HUES6 (cell line): ENCODE measurements around the gene PTPRD.

ENCODE experiments used
- H3K27ac ChIP-seq: 2 replicates; pipeline ENCODE4 v1.7.0; 2013; ENCODE audit warnings: low read depth, mild to moderate bottlenecking, low read length, inconsistent platforms
- H3K27me3 ChIP-seq: 2 replicates; pipeline ENCODE4 v1.6.1; 2013; ENCODE audit warnings: low read length; ENCODE audit not compliant: control insufficient read depth, insufficient read depth
- H3K36me3 ChIP-seq: 2 replicates; pipeline ENCODE4 v1.6.1; 2013; ENCODE audit warnings: low read length; ENCODE audit not compliant: control insufficient read depth, insufficient read depth
- H3K4me1 ChIP-seq: 2 replicates; pipeline ENCODE4 v1.6.1; 2013; ENCODE audit warnings: low read length; ENCODE audit not compliant: control insufficient read depth, insufficient read depth
- H3K4me3 ChIP-seq: 2 replicates; pipeline ENCODE4 v1.5.1; 2013; ENCODE audit warnings: low read depth, low read length
- H3K9ac ChIP-seq: one replicate; pipeline ENCODE4 v1.6.1; 2013; ENCODE audit warnings: mild to moderate bottlenecking, low read length
- H3K9me3 ChIP-seq: 2 replicates; pipeline ENCODE4 v1.6.1; 2013; ENCODE audit warnings: low read depth, low read length; ENCODE audit not compliant: control insufficient read depth, insufficient read depth

PTPRD gene

DNA sequence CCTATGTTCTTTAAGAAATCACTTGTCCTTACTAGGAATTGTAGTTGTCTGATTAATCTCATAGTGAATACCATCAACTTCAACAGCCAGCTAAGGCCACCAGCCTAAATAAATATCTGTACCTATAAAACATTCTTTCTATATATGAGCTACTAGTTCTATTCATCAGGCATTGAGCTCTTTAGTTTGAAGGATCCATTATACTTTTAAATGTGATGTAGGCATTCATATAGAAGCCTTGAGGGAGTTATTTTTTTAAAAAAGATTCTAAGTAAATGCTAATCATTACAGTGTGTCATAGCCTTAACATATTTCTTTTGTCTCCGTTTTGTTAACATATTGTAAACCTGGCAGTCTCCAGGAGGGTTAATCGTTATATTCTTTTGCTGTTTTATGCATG is 838.3 kb downstream of the PTPRD start:
- Histone ChIP-seq H3K9me3 (no peaks in the 10 kb centered on the region), H3K27ac (no peak overlapping the region), H3K27me3 (no peaks in the 10 kb centered on the region), H3K9ac (no peak overlapping the region), H3K4me1 (no peaks in the 10 kb centered on the region), H3K36me3 (no peaks in the 10 kb centered on the region), H3K4me3 (no peak overlapping the region)

DNA sequence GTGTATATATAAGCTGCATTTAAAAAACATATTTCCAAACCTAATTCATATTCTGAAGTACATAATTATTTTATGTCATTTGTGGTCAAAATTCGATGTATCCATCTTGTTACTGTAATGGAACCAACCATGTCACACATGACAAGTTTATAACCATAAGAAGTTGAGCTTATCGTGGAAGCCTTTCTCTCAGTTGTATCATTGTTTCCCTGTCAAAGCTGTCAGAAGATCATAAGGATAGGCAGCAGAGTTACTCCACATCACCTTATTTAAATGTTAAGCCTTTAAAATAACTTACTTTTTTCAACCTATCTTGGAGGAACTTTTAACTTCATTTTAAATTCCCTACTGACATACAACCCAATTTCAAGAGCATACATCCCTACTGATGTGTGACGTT is 841.5 kb downstream of the PTPRD start:
- H3K4me1 ChIP-seq = no peaks in the 10 kb centered on the region
- H3K9me3 ChIP-seq = no peaks in the 10 kb centered on the region
- H3K27ac ChIP-seq = no peak overlapping the region
- H3K9ac ChIP-seq = no peak overlapping the region
- H3K36me3 ChIP-seq = no peaks in the 10 kb centered on the region
- no peak overlapping the region for H3K4me3 ChIP-seq
- H3K27me3 ChIP-seq = no peaks in the 10 kb centered on the region

DNA sequence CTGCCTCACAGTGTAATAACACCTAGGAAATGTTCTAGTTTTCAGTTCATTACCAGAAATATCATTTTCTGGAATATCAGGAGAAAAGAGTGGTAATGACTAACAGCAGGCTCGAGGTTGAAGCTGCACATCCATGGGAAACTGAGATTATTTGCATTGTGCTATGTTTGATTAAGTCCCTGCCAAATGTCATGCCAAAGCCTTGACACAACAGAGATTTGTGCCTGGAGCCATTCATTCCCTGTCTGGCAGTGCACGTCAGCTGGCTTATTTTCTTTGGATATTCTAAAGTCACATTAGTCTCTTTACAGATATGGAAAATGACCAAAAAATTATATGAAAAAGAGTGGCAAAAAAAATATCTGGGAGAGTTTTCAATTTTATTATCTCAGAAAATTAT is 848.0 kb downstream of the PTPRD start:
- Histone ChIP-seq H3K27me3 (no peaks in the 10 kb centered on the region), H3K4me3 (no peak overlapping the region), H3K9ac (no peak overlapping the region), H3K27ac (no peak overlapping the region), H3K9me3 (no peaks in the 10 kb centered on the region), H3K4me1 (no peaks in the 10 kb centered on the region), H3K36me3 (no peaks in the 10 kb centered on the region)

GRCh38 chr9:9754186-9754585 is 858.6 kb downstream of the PTPRD start:
- Histone ChIP-seq H3K27me3 (no peaks in the 10 kb centered on the region), H3K27ac (no peak overlapping the region)

GRCh38 chr9:9753266-9753665 is 859.5 kb downstream of the PTPRD start:
- Histone ChIP-seq H3K4me1 (no peaks in the 10 kb centered on the region; the same call in 1 of the 2 replicates), H3K9ac (no peak overlapping the region), H3K4me3 (no peak overlapping the region), H3K27ac (no peak overlapping the region), H3K27me3 (no peaks in the 10 kb centered on the region), H3K36me3 (no peaks in the 10 kb centered on the region), H3K9me3 (no peaks in the 10 kb centered on the region)

More at GRCh38 chr9:9754186-9754585, 858.6 kb downstream of the PTPRD start:
- Histone ChIP-seq H3K9ac (no peak overlapping the region), H3K36me3 (no peaks in the 10 kb centered on the region), H3K4me3 (no peak overlapping the region), H3K4me1 (no peaks in the 10 kb centered on the region; the same call in 1 of the 2 replicates), H3K9me3 (no peaks in the 10 kb centered on the region)

DNA sequence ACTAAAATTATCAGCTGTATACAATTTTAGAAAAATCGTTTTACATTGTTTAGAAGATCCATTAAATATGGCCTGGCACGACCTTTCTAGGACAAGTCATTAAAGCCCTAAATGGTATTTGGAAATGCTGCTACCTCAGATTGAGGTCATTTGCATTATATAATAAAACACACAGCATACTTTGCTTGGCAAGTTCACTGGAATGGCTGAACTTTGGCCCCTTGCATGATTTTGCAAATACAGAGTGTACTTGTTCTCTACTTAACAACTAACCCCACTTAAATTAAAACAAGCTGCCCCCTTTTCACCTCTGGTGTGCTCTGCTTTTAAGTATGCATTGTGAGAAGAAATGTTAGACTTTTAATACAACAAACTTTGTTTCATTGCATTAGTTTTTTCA is 860.1 kb downstream of the PTPRD start:
- Histone ChIP-seq H3K36me3 (no peaks in the 10 kb centered on the region), H3K4me3 (no peak overlapping the region), H3K27ac (no peak overlapping the region), H3K4me1 (no peaks in the 10 kb centered on the region; the same call in 1 of the 2 replicates), H3K9ac (no peak overlapping the region), H3K9me3 (no peaks in the 10 kb centered on the region), H3K27me3 (no peaks in the 10 kb centered on the region)

DNA sequence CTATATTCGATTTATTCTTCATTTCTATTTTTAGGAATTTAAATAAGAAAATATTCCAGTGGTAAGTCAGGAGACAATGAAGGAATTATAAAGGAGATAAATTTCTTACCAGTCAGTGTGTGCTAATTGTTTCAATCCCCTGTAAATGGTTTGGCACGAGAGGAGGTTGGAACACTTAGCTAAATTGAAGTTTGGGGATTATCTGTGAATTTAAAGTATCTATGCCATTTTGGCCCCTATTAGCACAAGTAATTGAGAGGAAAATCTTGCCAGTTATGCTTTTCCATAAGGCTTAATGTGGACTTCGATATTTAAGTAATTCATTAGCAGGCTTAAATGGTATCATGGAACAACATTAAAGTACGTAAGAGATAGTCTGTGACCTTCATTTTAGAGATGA is 860.8 kb downstream of the PTPRD start:
- H3K36me3 ChIP-seq = no peaks in the 10 kb centered on the region
- no peaks in the 10 kb centered on the region; the same call in 1 of the 2 replicates for H3K4me1 ChIP-seq
- no peaks in the 10 kb centered on the region for H3K9me3 ChIP-seq
- H3K27ac ChIP-seq = no peak overlapping the region
- H3K9ac ChIP-seq = no peak overlapping the region
- H3K4me3 ChIP-seq = no peak overlapping the region
- no peaks in the 10 kb centered on the region for H3K27me3 ChIP-seq

GRCh38 chr9:9750719-9751118 is 862.1 kb downstream of the PTPRD start:
- Histone ChIP-seq H3K36me3 (no peaks in the 10 kb centered on the region), H3K9ac (no peak overlapping the region), H3K9me3 (no peaks in the 10 kb centered on the region), H3K27me3 (no peaks in the 10 kb centered on the region), H3K27ac (no peak overlapping the region), H3K4me3 (no peak overlapping the region), H3K4me1 (no peaks in the 10 kb centered on the region; the same call in 1 of the 2 replicates)

GRCh38 chr9:9749591-9749990 is 863.2 kb downstream of the PTPRD start:
- Histone ChIP-seq H3K36me3 (no peaks in the 10 kb centered on the region), H3K4me3 (no peak overlapping the region), H3K4me1 (no peaks in the 10 kb centered on the region; the same call in 1 of the 2 replicates), H3K27me3 (no peaks in the 10 kb centered on the region), H3K9ac (no peak overlapping the region), H3K9me3 (no peaks in the 10 kb centered on the region), H3K27ac (no peak overlapping the region)

DNA sequence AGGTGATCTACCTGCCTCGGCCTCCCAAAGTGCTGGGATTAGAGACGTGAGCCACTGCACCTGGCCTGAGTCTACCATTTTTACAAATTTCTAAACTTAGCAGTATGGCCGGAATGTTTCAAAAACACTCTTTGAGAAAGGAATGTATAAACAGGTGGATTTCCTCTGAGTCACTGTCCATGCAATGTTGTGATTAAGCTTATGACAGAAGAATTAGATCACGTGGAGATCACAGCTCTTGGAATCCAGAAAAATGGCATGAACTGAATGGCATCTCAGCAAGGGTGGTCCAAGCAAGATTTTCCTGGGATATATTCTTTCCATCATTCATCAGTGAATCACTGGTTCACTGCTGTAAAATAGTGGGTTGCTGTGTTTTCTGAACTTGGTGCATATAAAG is 865.0 kb downstream of the PTPRD start:
- H3K27ac ChIP-seq = no peak overlapping the region
- no peaks in the 10 kb centered on the region for H3K4me1 ChIP-seq
- no peak overlapping the region for H3K4me3 ChIP-seq
- H3K27me3 ChIP-seq = no peaks in the 10 kb centered on the region
- no peaks in the 10 kb centered on the region for H3K9me3 ChIP-seq
- no peak overlapping the region for H3K9ac ChIP-seq
- H3K36me3 ChIP-seq = no peaks in the 10 kb centered on the region

- Histone ChIP-seq H3K4me1 (no peaks in the 10 kb centered on the region), H3K36me3 (no peaks in the 10 kb centered on the region), H3K27ac (no peak overlapping the region), H3K9me3 (no peaks in the 10 kb centered on the region), H3K4me3 (no peak overlapping the region), H3K27me3 (no peaks in the 10 kb centered on the region), H3K9ac (no peak overlapping the region)
Measured at GRCh38 chr9:9746826-9747225, 866.0 kb downstream of the PTPRD start.

- Histone ChIP-seq H3K9me3 (no peaks in the 10 kb centered on the region), H3K27me3 (no peaks in the 10 kb centered on the region)
Measured at GRCh38 chr9:9743822-9744221, 869.0 kb downstream of the PTPRD start.

More at GRCh38 chr9:9743822-9744221, 869.0 kb downstream of the PTPRD start:
- no peak overlapping the region for H3K9ac ChIP-seq
- H3K36me3 ChIP-seq = no peaks in the 10 kb centered on the region
- no peak overlapping the region for H3K27ac ChIP-seq
- no peak overlapping the region for H3K4me3 ChIP-seq
- H3K4me1 ChIP-seq = no peaks in the 10 kb centered on the region
